Effector CD4-positive, alpha-beta T cell (primary cell): ENCODE data around the gene TRAF3IP1.
"Not testable (repeated sequence)": the region's sequence is repeated elsewhere in the genome, so short reads cannot be mapped to it uniquely, and the experiment has no call there.

Source experiments
- DNase-seq: peaks from one replicate; pipeline ENCODE4 v3.0.0-alpha.2; 2020

Gene TRAF3IP1

GRCh38 chr2:238433300-238433915 lies 113.1 kb downstream of the TRAF3IP1 start:
- DNase-seq = no peak

- DNase-seq = no peak
Measured at GRCh38 chr2:238433941-238434845, 113.9 kb downstream of the TRAF3IP1 start.

- no peak for DNase-seq
Measured at GRCh38 chr2:238434846-238435751, 114.8 kb downstream of the TRAF3IP1 start.

- DNase-seq = no peak
Measured at GRCh38 chr2:238435752-238436096, 115.4 kb downstream of the TRAF3IP1 start.

GRCh38 chr2:238438856-238439849 lies 118.8 kb downstream of the TRAF3IP1 start:
- no peak for DNase-seq

- no peak for DNase-seq
Measured at GRCh38 chr2:238439917-238440316, 119.6 kb downstream of the TRAF3IP1 start.

- DNase-seq = no peak
Measured at GRCh38 chr2:238440331-238440730, 120.0 kb downstream of the TRAF3IP1 start.

GRCh38 chr2:238440767-238441166 lies 120.4 kb downstream of the TRAF3IP1 start:
- DNase-seq = no peak

- DNase-seq = no peak
Measured at GRCh38 chr2:238441262-238442114, 121.2 kb downstream of the TRAF3IP1 start.

- not testable (repeated sequence) for DNase-seq
Measured at GRCh38 chr2:238442257-238442656, 121.9 kb downstream of the TRAF3IP1 start.

- DNase-seq = no peak
Measured at GRCh38 chr2:238444242-238444641, 123.9 kb downstream of the TRAF3IP1 start.

- DNase-seq = no peak
Measured at GRCh38 chr2:238445409-238446190, 125.3 kb downstream of the TRAF3IP1 start.

- no peak for DNase-seq
Measured at GRCh38 chr2:238446371-238446770, 126.1 kb downstream of the TRAF3IP1 start.

GRCh38 chr2:238448031-238448955 lies 128.0 kb downstream of the TRAF3IP1 start:
- no peak for DNase-seq

- no peak for DNase-seq
Measured at GRCh38 chr2:238449241-238449640, 128.9 kb downstream of the TRAF3IP1 start.

GRCh38 chr2:238449909-238450417 lies 129.6 kb downstream of the TRAF3IP1 start:
- DNase-seq = no peak

GRCh38 chr2:238450440-238450861 lies 130.1 kb downstream of the TRAF3IP1 start:
- DNase-seq = no peak
